ENCODE results near the gene FAM3D.

The FAM3D gene

DNA sequence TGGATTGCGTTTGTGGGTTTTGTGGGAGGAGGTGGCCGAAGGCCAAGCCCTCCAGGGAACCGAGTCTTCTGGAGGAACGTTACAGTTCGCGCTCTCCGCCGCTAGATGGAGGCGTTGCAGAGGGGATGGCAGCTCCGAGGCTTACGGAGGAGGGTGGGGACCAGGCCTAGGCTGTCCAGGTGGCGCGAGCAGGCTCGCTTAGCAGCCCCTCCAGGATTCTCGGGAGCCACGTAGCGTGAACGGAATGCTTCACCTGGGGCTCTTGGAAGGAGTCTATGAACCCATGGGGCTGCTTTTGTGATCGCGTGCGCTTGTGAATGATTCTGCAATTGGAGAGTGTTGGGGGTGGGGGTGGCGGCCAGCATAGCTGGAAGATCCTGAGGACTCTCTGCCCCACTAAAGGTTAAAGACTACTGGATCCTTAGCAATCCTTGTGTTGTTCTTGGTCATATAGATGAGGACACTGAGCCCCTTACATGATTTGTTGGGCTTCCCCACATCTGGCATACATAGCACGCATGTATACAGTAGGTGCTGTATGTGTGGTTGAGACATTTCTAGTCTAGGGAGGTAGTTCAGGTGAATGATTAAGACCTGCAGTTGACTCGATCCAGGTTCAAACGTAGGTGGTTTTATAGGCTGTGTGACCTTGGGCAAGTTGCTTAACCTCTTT is 25.7 kb downstream of the FAM3D start:
- Mint-ChIP-seq H3K27me3 (peaks cover 5% of the 10 kb centered on the region), H3K36me3 (ENCODE audit: insufficient read depth) (no peaks in the 10 kb centered on the region), H3K4me1 (no peaks in the 10 kb centered on the region), H3K27ac (ENCODE audit: low read depth) (no peak overlapping the region), H3K9me3 (no peaks in the 10 kb centered on the region), H3K4me3 (no peak overlapping the region)
- peak in 1 of 2 donors; percentile 16 for DNase-seq (ENCODE audit: low spot score in 2 of 2)
- ATAC-seq (replicated peaks; ENCODE audit: extremely low read depth, poor library complexity, severe bottlenecking): peak; percentile 43

DNA sequence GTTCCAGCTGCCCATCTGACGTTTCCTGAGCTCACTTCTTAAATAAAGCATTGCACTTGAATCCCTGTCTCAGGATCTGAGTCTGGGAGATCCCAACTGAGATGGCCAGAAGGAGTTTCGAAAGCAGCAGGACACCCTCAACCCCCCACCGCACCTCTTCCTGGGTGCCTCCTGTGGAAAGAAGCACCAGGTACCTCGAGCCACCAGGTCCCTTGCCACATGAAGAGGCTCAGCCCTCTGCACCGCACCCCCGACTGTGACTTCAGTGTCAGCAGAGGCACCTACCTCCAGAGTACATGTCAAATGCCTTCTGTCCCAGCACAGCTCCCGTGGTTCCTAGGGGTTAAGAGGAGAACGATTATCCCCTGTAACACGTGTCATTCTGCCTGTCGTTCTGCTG is 26.7 kb downstream of the FAM3D start:
- ATAC-seq (replicated peaks; ENCODE audit: extremely low read depth, poor library complexity, severe bottlenecking): no peak
- no peak for DNase-seq (ENCODE audit: low spot score in 2 of 2)
- Mint-ChIP-seq H3K4me3 (no peak overlapping the region), H3K27ac (ENCODE audit: low read depth) (no peak overlapping the region), H3K27me3 (peaks cover 11% of the 10 kb centered on the region), H3K9me3 (no peaks in the 10 kb centered on the region), H3K4me1 (no peaks in the 10 kb centered on the region), H3K36me3 (ENCODE audit: insufficient read depth) (no peaks in the 10 kb centered on the region)

DNA sequence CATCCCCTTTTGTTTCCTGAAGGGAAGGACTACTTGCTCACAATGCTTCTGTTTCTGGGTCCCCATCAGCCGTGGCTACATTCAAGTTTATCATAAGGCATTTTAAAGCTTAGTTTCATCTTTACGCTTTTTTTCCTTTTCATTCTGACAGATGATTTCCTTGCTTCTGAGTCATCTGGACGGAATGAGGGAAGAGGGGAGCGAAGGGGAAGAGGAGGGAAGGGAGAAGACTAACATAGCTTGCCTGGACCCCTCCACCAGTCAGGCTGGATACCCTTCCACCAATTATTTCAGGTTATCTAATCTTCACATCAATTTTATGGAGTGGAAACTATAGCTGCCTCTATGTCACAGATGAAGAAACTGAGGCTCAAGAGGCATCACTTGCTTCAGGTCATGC is 27.6 kb downstream of the FAM3D start:
- Mint-ChIP-seq H3K9me3 (no peaks in the 10 kb centered on the region), H3K4me1 (no peaks in the 10 kb centered on the region), H3K4me3 (no peak overlapping the region), H3K36me3 (ENCODE audit: insufficient read depth) (no peaks in the 10 kb centered on the region), H3K27ac (ENCODE audit: low read depth) (no peak overlapping the region), H3K27me3 (peaks cover 15% of the 10 kb centered on the region)
- DNase-seq (ENCODE audit: low spot score in 2 of 2) (no peak), ATAC-seq (replicated peaks; ENCODE audit: extremely low read depth, poor library complexity, severe bottlenecking) (no peak)

DNA sequence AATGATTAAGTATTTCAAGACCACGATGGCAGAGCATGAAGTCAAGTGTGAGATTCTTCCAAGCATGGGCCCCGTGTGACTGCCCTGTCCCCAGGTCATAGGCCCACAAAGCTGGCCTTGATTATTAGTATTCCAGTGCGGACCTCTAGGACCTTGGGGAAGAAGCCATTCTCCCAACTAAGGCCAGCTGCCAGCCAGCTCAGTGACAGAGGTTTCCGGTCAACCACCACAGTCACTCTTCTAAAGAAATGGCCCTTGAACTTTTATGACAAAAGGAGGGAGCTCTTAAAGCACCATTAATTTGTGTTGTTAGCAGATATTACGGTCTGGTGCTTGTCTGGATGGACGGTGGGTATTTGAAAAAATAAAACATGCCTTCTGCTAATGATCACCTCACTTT is 28.0 kb downstream of the FAM3D start:
- H3K27ac Mint-ChIP-seq (ENCODE audit: low read depth): no peak overlapping the region
- no peak overlapping the region for H3K4me3 Mint-ChIP-seq
- H3K27me3 Mint-ChIP-seq: peaks cover 19% of the 10 kb centered on the region
- no peaks in the 10 kb centered on the region for H3K36me3 Mint-ChIP-seq (ENCODE audit: insufficient read depth)
- no peaks in the 10 kb centered on the region for H3K4me1 Mint-ChIP-seq
- H3K9me3 Mint-ChIP-seq: no peaks in the 10 kb centered on the region
- ATAC-seq (replicated peaks; ENCODE audit: extremely low read depth, poor library complexity, severe bottlenecking) (no peak), DNase-seq (ENCODE audit: low spot score in 2 of 2) (no peak)

DNA sequence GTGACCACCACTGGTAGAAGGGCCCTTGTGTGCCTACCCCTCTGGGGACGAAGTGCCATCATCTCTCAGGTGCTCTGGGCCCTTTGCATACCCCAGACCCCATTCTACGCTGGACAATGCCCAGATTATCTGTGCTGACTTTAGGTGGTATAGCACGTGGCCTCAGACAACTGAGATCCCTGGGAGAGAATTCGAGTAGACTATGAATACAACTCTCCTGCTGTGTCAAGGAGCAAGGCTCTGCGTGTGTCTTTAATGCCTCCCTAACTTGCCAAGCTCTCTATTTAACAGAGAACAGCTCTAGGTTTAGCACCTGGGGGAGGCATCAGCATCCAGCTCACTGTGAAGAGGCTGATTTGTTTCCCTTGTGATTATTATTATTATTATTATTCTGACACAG is 29.1 kb downstream of the FAM3D start:
- DNase-seq (ENCODE audit: low spot score in 2 of 2): no peak
- Mint-ChIP-seq H3K36me3 (ENCODE audit: insufficient read depth) (no peaks in the 10 kb centered on the region), H3K27me3 (peaks cover 26% of the 10 kb centered on the region), H3K4me3 (no peak overlapping the region), H3K4me1 (no peaks in the 10 kb centered on the region), H3K9me3 (no peaks in the 10 kb centered on the region), H3K27ac (ENCODE audit: low read depth) (no peak overlapping the region)
- no peak for ATAC-seq (replicated peaks; ENCODE audit: extremely low read depth, poor library complexity, severe bottlenecking)

DNA sequence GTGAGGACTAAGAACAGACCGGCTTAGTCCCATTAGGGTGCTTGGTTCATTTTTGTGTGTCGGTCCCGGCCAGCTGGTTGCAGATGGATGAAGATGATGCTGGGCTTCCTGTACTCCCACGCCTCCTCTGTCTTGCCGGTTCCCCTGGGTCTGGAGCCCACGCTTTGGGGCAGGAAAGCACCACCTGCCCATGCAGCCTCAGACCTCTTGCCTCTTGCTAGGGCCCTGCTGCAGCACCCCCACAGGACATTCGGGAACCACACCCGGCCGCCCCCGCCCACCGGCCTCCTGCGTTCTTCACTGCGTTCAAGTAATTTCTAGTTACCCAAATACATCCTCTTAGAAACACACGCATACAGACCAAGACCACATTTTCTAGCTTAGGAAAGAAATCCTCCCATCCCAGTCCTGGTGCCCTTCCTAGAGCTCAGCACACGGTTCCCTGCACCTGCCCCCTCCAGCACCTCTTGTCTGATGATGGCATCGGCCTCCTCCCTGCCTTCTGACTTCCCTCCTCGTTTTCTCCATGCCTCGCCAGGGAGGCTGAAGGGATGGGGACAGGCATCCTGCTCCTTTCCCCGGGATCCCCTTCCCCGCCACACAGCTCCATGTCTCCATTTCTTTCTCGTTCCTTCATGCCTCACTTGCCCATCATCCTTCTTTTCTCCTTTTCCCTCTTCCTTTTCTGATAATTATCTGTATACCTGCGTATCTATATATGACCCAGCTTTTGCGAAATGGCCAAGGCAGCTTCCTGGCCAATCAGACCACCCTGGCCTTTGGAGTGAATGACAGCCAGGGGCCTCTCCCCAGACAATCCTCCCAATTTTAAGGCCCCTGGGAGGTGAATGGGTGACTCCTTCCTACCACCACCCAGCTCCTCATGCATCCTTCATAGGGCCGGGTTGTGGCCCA is 30.9 kb downstream of the FAM3D start:
- H3K4me1 Mint-ChIP-seq: no peaks in the 10 kb centered on the region
- no peaks in the 10 kb centered on the region for H3K9me3 Mint-ChIP-seq
- peaks cover 38% of the 10 kb centered on the region for H3K27me3 Mint-ChIP-seq
- ATAC-seq (replicated peaks; ENCODE audit: extremely low read depth, poor library complexity, severe bottlenecking): no peak
- no peak overlapping the region for H3K4me3 Mint-ChIP-seq
- no peak overlapping the region for H3K27ac Mint-ChIP-seq (ENCODE audit: low read depth)
- no peak for DNase-seq (ENCODE audit: low spot score in 2 of 2)
- no peaks in the 10 kb centered on the region for H3K36me3 Mint-ChIP-seq (ENCODE audit: insufficient read depth)

DNA sequence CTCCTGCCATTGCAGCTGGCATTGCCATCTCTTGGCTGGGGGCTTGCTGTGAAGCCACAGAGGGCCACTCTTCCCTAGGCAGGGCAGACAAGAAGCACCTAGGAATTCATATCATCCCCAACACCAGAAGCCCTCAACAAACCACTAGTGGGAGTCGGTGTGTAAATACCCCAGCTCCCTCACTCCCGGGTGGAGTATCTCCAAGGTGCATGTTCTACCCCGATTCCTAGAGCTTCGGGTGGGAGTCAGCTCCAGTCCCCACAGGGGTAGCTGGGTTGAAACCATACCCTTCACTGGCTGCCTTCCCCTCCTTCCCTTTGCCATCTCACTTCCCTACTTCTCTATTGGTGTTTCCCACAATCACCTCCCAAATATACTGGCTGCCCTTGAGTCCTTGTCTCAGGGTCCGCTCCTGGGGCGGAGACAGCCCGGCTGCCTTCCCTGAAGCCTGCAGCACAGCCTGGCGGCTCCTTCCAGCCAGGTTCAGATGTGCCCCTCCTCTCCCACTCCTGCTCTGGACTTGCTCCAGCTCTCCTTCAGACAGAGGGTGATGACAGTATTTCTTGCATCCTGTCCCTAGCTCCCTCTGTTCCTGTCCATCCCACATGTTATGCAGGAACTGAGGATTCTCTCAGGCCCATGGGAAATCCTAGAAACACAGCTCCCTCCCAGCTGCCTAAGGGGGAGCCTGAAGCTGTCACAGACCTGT is 33.3 kb downstream of the FAM3D start:
- DNase-seq (ENCODE audit: low spot score in 2 of 2) (no peak), ATAC-seq (replicated peaks; ENCODE audit: extremely low read depth, poor library complexity, severe bottlenecking) (no peak)
- Mint-ChIP-seq H3K27me3 (peaks cover 43% of the 10 kb centered on the region), H3K27ac (ENCODE audit: low read depth) (no peak overlapping the region), H3K36me3 (ENCODE audit: insufficient read depth) (no peaks in the 10 kb centered on the region), H3K4me3 (no peak overlapping the region), H3K9me3 (no peaks in the 10 kb centered on the region), H3K4me1 (no peaks in the 10 kb centered on the region)

DNA sequence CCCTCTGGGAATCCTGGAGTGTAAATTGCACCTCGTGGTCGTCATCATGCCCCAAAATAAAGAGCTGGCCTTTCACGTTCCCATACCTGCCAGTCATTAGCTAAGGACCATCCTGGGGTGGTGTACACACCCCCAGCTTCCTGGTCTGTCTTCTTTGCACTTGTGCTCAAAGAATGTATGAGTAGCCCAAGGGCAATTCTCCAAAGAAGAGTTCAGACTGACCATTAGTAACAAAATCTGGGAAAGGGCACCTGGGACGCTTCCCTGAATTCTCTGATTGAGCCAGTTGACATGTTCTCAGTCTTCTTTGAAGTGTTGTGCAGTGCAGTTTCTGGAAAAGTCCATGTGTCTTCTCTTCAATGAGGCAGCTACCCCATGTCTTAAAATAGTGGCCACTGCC is 34.8 kb downstream of the FAM3D start:
- Mint-ChIP-seq H3K27me3 (peaks cover 43% of the 10 kb centered on the region), H3K27ac (ENCODE audit: low read depth) (no peak overlapping the region), H3K4me3 (no peak overlapping the region), H3K9me3 (no peaks in the 10 kb centered on the region), H3K36me3 (ENCODE audit: insufficient read depth) (no peaks in the 10 kb centered on the region), H3K4me1 (no peaks in the 10 kb centered on the region)
- DNase-seq (ENCODE audit: low spot score in 2 of 2) (no peak), ATAC-seq (replicated peaks; ENCODE audit: extremely low read depth, poor library complexity, severe bottlenecking) (no peak)

DNA sequence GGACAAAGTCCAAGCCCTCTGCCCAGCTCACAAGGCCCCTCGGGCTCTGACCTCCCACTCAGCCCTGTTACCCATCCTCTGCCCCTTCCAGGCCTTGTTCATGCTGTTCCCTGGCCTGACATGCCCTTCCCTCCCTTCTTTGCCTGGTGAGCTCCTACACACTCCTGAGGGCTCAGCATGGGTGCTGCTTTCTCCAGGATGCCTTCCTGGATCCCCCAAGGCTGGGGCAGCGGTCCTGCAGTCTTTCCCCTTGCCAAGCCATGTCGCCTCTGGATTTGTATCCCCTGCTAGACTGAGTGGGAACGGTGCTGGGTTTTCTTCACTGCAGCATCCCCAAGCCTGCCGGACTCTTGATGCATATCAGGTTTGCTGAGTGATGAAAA is 35.9 kb downstream of the FAM3D start:
- DNase-seq (ENCODE audit: low spot score in 2 of 2): no peak
- ATAC-seq (replicated peaks; ENCODE audit: extremely low read depth, poor library complexity, severe bottlenecking): no peak
- H3K4me1 Mint-ChIP-seq: peaks cover 2% of the 10 kb centered on the region
- no peak overlapping the region for H3K27ac Mint-ChIP-seq (ENCODE audit: low read depth)
- H3K9me3 Mint-ChIP-seq: no peaks in the 10 kb centered on the region
- peaks cover 36% of the 10 kb centered on the region for H3K27me3 Mint-ChIP-seq
- H3K36me3 Mint-ChIP-seq (ENCODE audit: insufficient read depth): no peaks in the 10 kb centered on the region
- H3K4me3 Mint-ChIP-seq: no peak overlapping the region

DNA sequence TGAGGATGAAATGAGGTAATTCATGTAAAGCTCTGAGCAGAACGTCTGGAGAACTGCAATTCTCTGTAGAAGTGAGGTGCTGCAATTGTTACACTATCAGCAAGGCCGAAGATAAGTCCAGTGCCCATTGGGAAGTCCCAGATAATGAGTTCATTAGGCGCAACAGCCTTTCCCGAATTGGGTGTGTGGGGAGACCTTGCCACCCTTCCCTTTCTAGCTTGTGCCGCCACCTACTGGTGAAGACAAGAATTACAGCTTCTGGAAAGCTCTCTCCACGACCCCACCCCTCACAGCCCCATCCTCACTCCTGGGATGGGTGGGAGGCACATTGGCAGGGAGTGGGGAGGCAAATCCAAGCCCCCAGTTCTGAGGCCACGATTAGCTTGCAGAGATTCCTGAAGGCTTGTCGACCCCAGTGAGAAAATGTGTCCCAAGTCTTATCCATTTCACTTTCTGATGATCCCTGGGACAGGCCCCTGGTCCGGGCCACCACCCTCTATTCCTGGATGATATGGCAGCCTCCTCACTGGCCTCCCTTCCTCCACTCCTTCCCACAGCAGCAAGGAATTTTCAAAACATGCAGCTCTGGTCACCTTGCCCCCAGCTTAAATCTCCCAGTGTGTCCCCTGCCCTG is 36.4 kb downstream of the FAM3D start:
- Mint-ChIP-seq H3K4me3 (no peak overlapping the region), H3K36me3 (ENCODE audit: insufficient read depth) (no peaks in the 10 kb centered on the region), H3K27ac (ENCODE audit: low read depth) (no peak overlapping the region), H3K27me3 (peaks cover 32% of the 10 kb centered on the region), H3K9me3 (no peaks in the 10 kb centered on the region), H3K4me1 (peaks cover 7% of the 10 kb centered on the region)
- peak; percentile 37 to 41 for DNase-seq (ENCODE audit: low spot score in 2 of 2)
- ATAC-seq (replicated peaks; ENCODE audit: extremely low read depth, poor library complexity, severe bottlenecking): no peak

DNA sequence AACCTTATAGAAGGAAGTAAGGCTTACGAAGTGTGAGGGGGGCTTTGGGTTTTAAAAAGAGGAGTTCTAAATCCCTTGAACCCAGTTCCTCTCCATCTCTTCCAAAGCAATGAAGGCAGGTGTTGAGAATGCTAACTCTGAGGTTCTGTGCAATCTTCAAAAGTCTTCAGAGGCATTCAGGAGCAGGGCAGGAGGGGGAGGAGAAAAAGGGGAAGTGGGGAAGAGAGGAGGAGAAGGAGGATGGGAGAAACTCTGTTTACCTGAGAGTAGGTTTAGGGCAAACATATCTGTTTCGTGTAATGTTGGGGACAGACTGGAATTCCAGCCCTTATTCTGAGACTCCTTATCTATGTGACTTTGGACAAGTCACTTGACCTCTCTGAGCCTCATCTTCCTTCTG is 36.9 kb downstream of the FAM3D start:
- ATAC-seq (replicated peaks; ENCODE audit: extremely low read depth, poor library complexity, severe bottlenecking): no peak
- no peaks in the 10 kb centered on the region for H3K9me3 Mint-ChIP-seq
- H3K36me3 Mint-ChIP-seq (ENCODE audit: insufficient read depth): no peaks in the 10 kb centered on the region
- H3K27me3 Mint-ChIP-seq: peaks cover 32% of the 10 kb centered on the region
- H3K4me3 Mint-ChIP-seq: no peak overlapping the region
- peaks cover 9% of the 10 kb centered on the region for H3K4me1 Mint-ChIP-seq
- no peak overlapping the region for H3K27ac Mint-ChIP-seq (ENCODE audit: low read depth)
- DNase-seq (ENCODE audit: low spot score in 2 of 2): no peak

DNA sequence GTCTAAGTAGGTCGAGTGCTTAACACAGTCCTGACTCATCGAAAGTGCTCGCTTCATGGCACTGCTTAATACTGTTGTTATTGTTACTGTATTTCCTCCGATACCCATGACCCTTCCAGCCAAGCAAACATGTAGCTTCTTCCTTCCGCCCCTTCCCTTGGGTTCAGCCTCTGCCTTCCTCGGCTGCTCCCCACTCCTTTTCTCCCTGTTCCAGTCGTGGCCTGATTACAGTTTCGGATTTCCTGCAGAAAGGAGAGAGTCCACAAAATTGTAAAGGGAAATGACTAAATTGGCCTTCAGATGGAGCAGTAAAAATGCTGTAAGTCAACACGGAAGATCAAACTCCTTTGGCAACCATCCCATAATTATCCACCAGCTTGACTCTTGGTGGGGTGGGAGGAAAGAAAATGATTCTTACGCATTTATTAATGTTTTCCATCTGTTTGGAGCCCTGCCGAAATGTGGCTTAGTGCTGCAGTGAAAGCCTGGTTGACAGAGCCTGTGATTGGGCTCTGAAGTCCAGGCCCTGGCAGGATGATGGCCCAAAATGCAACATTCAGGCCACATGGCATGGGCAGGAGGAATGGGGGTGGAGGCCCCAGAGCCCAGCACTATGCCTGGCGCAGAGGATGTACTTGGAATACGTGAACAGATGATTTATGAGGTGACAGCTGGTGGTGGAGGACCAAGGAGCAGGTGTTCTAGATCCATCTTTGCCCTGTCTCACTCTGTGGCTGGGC is 37.6 kb downstream of the FAM3D start:
- Mint-ChIP-seq H3K4me3 (no peak overlapping the region), H3K9me3 (no peaks in the 10 kb centered on the region), H3K27ac (ENCODE audit: low read depth) (no peak overlapping the region), H3K27me3 (peaks cover 27% of the 10 kb centered on the region), H3K36me3 (ENCODE audit: insufficient read depth) (no peaks in the 10 kb centered on the region), H3K4me1 (peaks cover 9% of the 10 kb centered on the region)
- no peak for ATAC-seq (replicated peaks; ENCODE audit: extremely low read depth, poor library complexity, severe bottlenecking)
- DNase-seq (ENCODE audit: low spot score in 2 of 2): no peak
